T-helper 1 cell (primary cell): ENCODE measurements around the gene NR0B2.
"Not testable (repeated sequence)": the region's sequence is repeated elsewhere in the genome, so short reads cannot be mapped to it uniquely, and the experiment has no call there.

Source experiments
- DNase-seq, 5 donors: peaks; one replicate each; pipeline ENCODE4 v3.0.0-alpha.2; 2012 to 2020

NR0B2 gene

DNA sequence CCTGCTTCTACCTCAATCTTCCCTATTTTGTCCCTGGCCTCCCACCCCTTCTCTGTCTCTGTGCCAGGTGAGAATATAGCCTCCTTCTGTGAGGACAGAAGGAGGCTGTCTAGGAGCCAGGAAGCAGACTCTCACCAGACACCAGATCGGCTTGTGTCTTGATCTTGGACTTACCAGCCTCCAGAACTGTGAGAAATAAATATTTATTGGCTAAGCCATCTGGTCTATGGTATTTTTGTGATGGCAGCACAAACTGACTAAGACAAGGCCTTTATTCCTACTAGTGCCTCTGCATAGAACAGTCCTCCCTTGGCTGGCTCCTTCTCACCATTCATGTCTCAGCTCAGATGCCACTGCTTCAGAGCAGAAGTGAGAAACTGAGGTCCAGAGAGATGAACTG, 25.5 kb downstream of the NR0B2 start:
- DNase-seq, result no peak

DNA sequence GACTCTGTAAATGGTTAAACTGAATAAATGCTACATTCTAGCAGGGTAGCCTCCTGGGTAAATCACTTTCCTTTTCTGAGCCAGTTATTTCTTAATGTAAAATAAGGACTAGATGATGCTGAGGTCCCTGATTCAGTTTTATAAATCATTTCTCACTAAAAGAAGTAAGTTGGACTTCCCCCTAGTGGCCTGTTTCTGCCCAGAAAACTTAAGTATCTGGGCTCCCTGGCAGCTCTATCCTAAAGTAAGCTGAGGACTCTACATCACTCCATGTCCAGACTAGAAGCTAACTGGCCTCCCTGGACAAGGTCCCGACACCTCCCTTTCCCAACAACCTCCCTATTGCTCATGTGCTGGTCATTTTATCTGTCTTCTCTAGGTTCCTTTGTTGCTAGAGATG, 26.6 kb downstream of the NR0B2 start:
- peak in 1 of 5 donors; percentile 26 for DNase-seq

- no peak for DNase-seq
Observed at GRCh38 chr1:26882696-26883463, 30.9 kb downstream of the NR0B2 start.

- not testable (repeated sequence) for DNase-seq
Observed at GRCh38 chr1:26881611-26882010, 32.2 kb downstream of the NR0B2 start.

DNA sequence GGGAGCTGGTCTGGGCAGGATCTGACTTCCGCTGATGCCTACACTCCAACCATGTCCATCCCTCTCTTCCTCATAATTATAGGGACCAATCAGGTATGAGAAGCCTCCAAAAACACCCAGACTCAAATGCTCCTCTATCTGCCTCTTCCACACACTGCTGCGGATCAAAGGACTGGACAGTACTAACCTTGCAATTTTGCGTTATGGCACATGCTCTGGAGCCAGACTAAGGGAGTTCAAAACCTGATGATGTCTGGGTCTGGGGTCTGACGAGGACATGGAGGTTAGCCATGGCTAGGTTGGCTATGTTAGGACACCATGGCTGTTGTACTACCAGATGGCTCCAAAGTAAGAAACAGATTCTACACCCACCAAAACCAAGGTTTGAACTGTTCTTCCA, 34.0 kb downstream of the NR0B2 start:
- no peak for DNase-seq

DNA sequence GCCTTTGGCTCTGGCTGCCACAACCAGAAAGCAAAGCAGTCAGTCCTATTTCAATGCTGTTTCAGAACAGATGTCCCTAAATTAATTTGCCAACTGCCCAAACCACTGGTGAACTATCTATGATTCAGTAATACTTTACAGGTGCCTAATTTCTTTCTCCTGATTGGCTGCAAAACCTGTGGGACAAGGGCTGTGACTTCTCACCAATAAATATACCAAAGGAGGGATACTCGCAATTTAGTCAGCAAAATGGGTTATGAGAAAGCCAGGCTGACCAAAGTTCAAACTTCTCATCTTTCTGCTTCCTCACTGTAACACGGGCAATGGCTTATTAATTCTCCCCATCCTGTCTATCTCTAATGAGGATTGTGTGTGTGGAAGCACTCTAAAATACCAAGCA, 36.4 kb downstream of the NR0B2 start:
- no peak for DNase-seq

DNA sequence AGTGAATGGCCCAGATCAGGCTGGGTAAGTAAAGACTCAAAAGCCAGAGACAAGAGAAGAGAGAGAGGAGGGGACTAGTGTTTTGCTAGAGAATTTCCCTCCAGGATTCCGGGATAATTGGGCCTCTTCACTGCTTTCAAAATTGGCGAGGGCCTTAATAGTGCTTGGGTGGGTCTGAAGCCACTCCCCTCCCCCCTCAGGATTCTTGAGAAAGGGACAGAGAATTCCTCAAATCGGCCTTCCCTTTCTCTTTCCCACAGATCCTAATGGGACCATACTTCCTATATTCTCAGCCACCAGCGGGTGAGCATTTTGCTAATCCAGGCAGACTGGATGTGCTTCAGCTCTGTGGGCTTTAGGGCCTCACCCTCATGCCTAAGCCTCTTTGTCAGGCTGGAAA, 38.9 kb downstream of the NR0B2 start:
- DNase-seq, result no peak

- not testable (repeated sequence) for DNase-seq
Observed at GRCh38 chr1:26873097-26873496, 40.7 kb downstream of the NR0B2 start.

- peak; percentile 87 to 98 (median 90) for DNase-seq
Observed at GRCh38 chr1:26864610-26865480, 48.9 kb downstream of the NR0B2 start.

GRCh38 chr1:26863685-26864077, 50.1 kb downstream of the NR0B2 start:
- DNase-seq, result no peak

DNA sequence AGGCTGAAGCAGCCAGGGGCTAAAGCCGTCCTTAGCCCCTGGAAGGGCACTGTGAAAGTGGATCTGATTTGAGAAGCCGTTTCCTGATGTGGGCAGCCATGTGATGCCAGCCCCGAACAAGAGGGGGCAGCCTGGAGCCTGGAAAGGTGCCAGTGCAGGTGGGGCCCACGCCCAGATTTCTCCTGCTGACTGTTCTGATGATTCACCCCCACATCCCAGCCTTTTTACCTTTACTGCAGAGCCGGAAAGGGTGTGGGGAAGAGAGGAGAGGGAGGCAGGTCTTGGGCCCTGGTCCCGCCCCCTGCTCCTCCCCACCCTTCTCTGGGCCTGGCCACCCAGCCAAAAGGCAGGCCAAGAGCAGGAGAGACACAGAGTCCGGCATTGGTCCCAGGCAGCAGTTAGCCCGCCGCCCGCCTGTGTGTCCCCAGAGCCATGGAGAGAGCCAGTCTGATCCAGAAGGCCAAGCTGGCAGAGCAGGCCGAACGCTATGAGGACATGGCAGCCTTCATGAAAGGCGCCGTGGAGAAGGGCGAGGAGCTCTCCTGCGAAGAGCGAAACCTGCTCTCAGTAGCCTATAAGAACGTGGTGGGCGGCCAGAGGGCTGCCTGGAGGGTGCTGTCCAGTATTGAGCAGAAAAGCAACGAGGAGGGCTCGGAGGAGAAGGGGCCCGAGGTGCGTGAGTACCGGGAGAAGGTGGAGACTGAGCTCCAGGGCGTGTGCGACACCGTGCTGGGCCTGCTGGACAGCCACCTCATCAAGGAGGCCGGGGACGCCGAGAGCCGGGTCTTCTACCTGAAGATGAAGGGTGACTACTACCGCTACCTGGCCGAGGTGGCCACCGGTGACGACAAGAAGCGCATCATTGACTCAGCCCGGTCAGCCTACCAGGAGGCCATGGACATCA, 50.7 kb downstream of the NR0B2 start, which contains the start of gene SFN:
Gene SFN (plus strand): TSS at position 369 of the 904 bp plus-strand sequence. CDS start 64 bp downstream, at position 433.
- DNase-seq, result peak in 3 of 5 donors; percentile 31 to 65 (median 40)

- no peak for DNase-seq
Observed at GRCh38 chr1:26861889-26862378, 51.8 kb downstream of the NR0B2 start.
